Spinal cord (tissue), 10 donors: ENCODE measurements around the gene RAD51B. TPM values are rescaled to one million over a fixed set of nuclear protein-coding genes. Genes with fewer than 3 reads are reported as not detected.

Source experiments
- DNase-seq, 6 donors: peaks; one replicate each; pipeline versions ENCODE4 v3.0.0 to v3.0.0-alpha.2; 2013 to 2015; ENCODE audit warnings: low spot score in 6 of 6, low read depth in 4 of 6
- H3K27ac ChIP-seq: one replicate; pipeline ENCODE4 v1.5.1; 2013; ENCODE audit warnings: low read depth, low read length, control low read depth
- H3K27me3 ChIP-seq: one replicate; pipeline ENCODE4 v1.6.1; 2013; ENCODE audit warnings: low read length; ENCODE audit not compliant: control insufficient read depth, insufficient read depth
- H3K36me3 ChIP-seq: one replicate; pipeline ENCODE4 v1.6.1; 2013; ENCODE audit warnings: low read length; ENCODE audit not compliant: control insufficient read depth, insufficient read depth
- H3K4me1 ChIP-seq: one replicate; pipeline ENCODE4 v1.6.1; 2013; ENCODE audit warnings: low read length; ENCODE audit not compliant: control insufficient read depth, insufficient read depth
- H3K4me3 ChIP-seq: one replicate; pipeline ENCODE4 v1.5.1; 2013; ENCODE audit warnings: low read depth, low read length, control low read depth
- H3K9me3 ChIP-seq: one replicate; pipeline ENCODE4 v1.6.1; 2013; ENCODE audit warnings: low read length; ENCODE audit not compliant: control insufficient read depth, insufficient read depth
- WGBS: methylation state at CpG from one replicate; pipeline ENCODE4 v1.1.5; 2013; ENCODE audit warnings: missing lambda C conversion rate; ENCODE audit not compliant: insufficient coverage; 5-methylcytosine and 5-hydroxymethylcytosine counted together
- polyA plus RNA-seq, 2 donors: library from polyadenylated mRNA; unstranded; fragments of 120-200 nt; gene quantifications; one replicate each; pipeline ENCODE4 v1.2.1, GENCODE V29; 2013; ENCODE audit not compliant: insufficient read length in 2 of 2
- total RNA-seq, 2 donors: library from RNA; depleted of rRNA in 1 of 2; stranded (reverse); fragments of 120-200 nt in 1 of 2; fragments of >200 nt in 1 of 2; gene quantifications; one replicate each; pipeline versions ENCODE4 v1.2.3 to v1.2.4, GENCODE V29; 2013 to 2014
- donor health status: healthy.

Gene RAD51B
- total and polyA plus RNA-seq, 4 donors, result 5.7 to 28.9 (median 14.4) TPM

- Histone ChIP-seq H3K4me1 (peaks cover 17% of the 10 kb centered on the region), H3K9me3 (no peaks in the 10 kb centered on the region), H3K27ac (no peak overlapping the region), H3K4me3 (no peak overlapping the region), H3K27me3 (no peaks in the 10 kb centered on the region), H3K36me3 (no peaks in the 10 kb centered on the region)
- WGBS, result 94% methylated on average over 2 of the region's 5 CpGs
- DNase-seq, result no peak
These were observed 906.6 kb downstream of the RAD51B start for GRCh38 chr14:68726093-68726695.

- no peak overlapping the region for H3K4me3 ChIP-seq
- no peaks in the 10 kb centered on the region for H3K27me3 ChIP-seq
- no peaks in the 10 kb centered on the region for H3K36me3 ChIP-seq
- 89% methylated on average over 4 of the region's 5 CpGs for WGBS
- H3K9me3 ChIP-seq, result no peaks in the 10 kb centered on the region
- H3K4me1 ChIP-seq, result peaks cover 25% of the 10 kb centered on the region
- no peak for DNase-seq
- no peak overlapping the region for H3K27ac ChIP-seq
These were observed 907.9 kb downstream of the RAD51B start for GRCh38 chr14:68727315-68728047.

- H3K36me3 ChIP-seq, result no peaks in the 10 kb centered on the region
- WGBS, result 85% methylated on average over 3 of the region's 10 CpGs
- H3K27ac ChIP-seq, result peak overlapping the region; percentile 2
These were observed 908.9 kb downstream of the RAD51B start for GRCh38 chr14:68728342-68729106.

GRCh38 chr14:68729556-68729955 is 910.0 kb downstream of the RAD51B start:
- no peaks in the 10 kb centered on the region for H3K9me3 ChIP-seq
- H3K27me3 ChIP-seq, result no peaks in the 10 kb centered on the region
- no peak overlapping the region for H3K4me3 ChIP-seq
- H3K27ac ChIP-seq, result peak overlapping the region; percentile 95
- DNase-seq, result no peak
- WGBS, result 90% methylated on average over 4 of the region's 6 CpGs
- H3K36me3 ChIP-seq, result no peaks in the 10 kb centered on the region
- peaks cover 44% of the 10 kb centered on the region for H3K4me1 ChIP-seq

More at GRCh38 chr14:68728342-68729106, 908.9 kb downstream of the RAD51B start:
- Histone ChIP-seq H3K4me1 (peaks cover 35% of the 10 kb centered on the region), H3K9me3 (no peaks in the 10 kb centered on the region), H3K27me3 (no peaks in the 10 kb centered on the region), H3K4me3 (no peak overlapping the region)
- DNase-seq, result no peak

- H3K9me3 ChIP-seq, result no peaks in the 10 kb centered on the region
- no peaks in the 10 kb centered on the region for H3K27me3 ChIP-seq
- H3K4me1 ChIP-seq, result peaks cover 47% of the 10 kb centered on the region
- H3K36me3 ChIP-seq, result no peaks in the 10 kb centered on the region
- peak overlapping the region; percentile 95 for H3K27ac ChIP-seq
- 54% methylated on average over 3 of the region's 3 CpGs for WGBS
- H3K4me3 ChIP-seq, result no peak overlapping the region
- DNase-seq, result no peak
These were observed 910.8 kb downstream of the RAD51B start for GRCh38 chr14:68730348-68730747.

- 20% methylated on average over 6 of the region's 8 CpGs for WGBS
- H3K4me1 ChIP-seq, result peaks cover 50% of the 10 kb centered on the region
- peak overlapping the region; percentile 95 for H3K27ac ChIP-seq
These were observed 911.3 kb downstream of the RAD51B start for GRCh38 chr14:68730811-68731425.

GRCh38 chr14:68733086-68733914 is 913.7 kb downstream of the RAD51B start:
- DNase-seq, result peak; percentile 44 to 89 (median 64)
- no peaks in the 10 kb centered on the region for H3K9me3 ChIP-seq
- H3K27me3 ChIP-seq, result no peaks in the 10 kb centered on the region
- peak overlapping the region; percentile 72 for H3K27ac ChIP-seq
- WGBS, result 44% methylated on average over 8 of the region's 12 CpGs
- no peaks in the 10 kb centered on the region for H3K36me3 ChIP-seq
- peaks cover 62% of the 10 kb centered on the region for H3K4me1 ChIP-seq
- H3K4me3 ChIP-seq, result peak overlapping the region; percentile 0

More at GRCh38 chr14:68730811-68731425, 911.3 kb downstream of the RAD51B start:
- H3K27me3 ChIP-seq, result no peaks in the 10 kb centered on the region
- no peaks in the 10 kb centered on the region for H3K36me3 ChIP-seq
- DNase-seq, result peak; percentile 79 to 95 (median 84)
- H3K9me3 ChIP-seq, result no peaks in the 10 kb centered on the region
- H3K4me3 ChIP-seq, result no peak overlapping the region

- H3K27ac ChIP-seq, result peak overlapping the region; percentile 72
- no peaks in the 10 kb centered on the region for H3K9me3 ChIP-seq
- DNase-seq, result no peak
- H3K36me3 ChIP-seq, result no peaks in the 10 kb centered on the region
- H3K27me3 ChIP-seq, result no peaks in the 10 kb centered on the region
- no peak overlapping the region for H3K4me3 ChIP-seq
- no CpG with 5 or more reads among the region's 6 CpGs for WGBS
- H3K4me1 ChIP-seq, result peaks cover 62% of the 10 kb centered on the region
These were observed 914.7 kb downstream of the RAD51B start for GRCh38 chr14:68734231-68734732.
